ENCODE measurements around the gene KCND3. TPM values are rescaled to one million over a fixed set of nuclear protein-coding genes. Genes with fewer than 3 reads are reported as not detected.
A peak's percentile ranks its signal among the peaks of the same experiment; 100 is the strongest.

KCND3 gene
- total RNA-seq, 1 experiment from 2014 or later = not detected

DNA sequence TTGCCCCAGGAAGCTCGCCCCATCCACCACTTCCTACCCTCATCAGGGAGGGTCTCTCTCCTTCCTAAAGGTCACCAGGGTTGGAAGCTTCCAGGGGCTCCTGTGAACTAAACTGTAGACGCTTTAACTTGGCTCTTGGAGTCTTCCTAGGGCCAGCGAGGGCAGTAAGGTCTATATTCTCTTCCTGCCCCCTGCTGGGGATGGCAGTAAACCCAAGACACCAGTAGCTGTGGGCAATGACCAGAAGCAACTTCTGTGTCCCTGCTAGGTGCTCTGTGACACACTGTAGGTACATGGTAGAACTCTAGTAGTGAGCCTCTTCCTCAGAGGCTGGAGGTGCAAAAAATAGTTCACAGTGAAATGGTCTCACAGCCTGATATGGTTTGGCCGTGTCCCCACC is 30.0 kb downstream of the KCND3 start:
- no peak for DNase-seq (ENCODE audit: low read depth)

GRCh38 chr1:111958851-111959250 is 30.6 kb downstream of the KCND3 start:
- no peak for DNase-seq (ENCODE audit: low read depth)

DNA sequence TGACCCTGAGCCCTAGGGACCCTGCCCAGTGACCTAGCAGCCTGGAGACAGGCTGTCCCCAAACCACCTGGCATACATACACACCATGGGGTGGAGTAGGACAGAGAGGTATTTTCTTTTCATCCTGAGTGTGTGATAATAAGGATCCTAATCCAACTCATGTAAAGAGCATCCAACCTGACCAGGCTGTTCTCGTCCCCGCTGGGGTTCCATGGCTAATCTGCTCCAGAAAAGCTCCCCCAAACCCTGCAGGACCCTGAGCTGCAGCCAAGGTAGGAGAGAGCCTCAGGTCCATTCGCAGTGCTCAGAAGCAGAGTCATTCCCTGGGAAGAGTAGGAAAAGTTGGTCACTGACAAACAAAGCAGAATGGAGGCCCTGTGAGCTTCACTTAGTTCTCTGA is 31.4 kb downstream of the KCND3 start:
- DNase-seq (ENCODE audit: low read depth) = no peak

GRCh38 chr1:111956155-111956771 is 33.2 kb downstream of the KCND3 start:
- no peak for DNase-seq (ENCODE audit: low read depth)

- DNase-seq (ENCODE audit: low read depth) = no peak
Observed at GRCh38 chr1:111955755-111956154, 33.7 kb downstream of the KCND3 start.

- no peak for DNase-seq (ENCODE audit: low read depth)
Observed at GRCh38 chr1:111953797-111954196, 35.7 kb downstream of the KCND3 start.

DNA sequence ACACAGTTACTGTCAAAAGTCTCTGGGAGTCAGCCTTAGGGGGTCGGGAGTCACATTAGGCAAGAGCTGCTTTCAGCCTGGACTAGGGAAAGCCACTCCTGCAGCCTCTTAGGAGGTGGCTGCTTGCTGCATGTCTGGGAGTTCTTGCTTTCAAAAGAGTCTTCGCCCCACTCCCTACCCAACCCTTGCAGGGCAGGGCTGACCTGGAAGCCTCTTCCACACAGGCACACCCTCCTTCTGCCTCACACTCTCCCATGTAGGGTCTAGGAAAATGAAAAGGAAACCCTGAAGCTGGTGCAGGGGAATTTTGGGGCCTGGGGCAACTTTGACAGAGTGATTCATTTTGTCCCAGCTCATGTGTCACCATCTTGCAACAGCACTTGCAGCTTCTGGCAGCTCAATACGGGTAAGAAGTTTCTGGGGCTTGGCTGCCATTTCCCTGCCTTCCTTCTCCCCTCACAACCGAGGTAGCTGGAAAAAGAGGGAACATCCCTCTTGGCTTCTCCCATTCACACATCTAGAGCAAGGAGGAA is 37.3 kb downstream of the KCND3 start:
- no peak for DNase-seq (ENCODE audit: low read depth)

- peak; percentile 52 for DNase-seq (ENCODE audit: low read depth)
Observed at GRCh38 chr1:111948209-111949171, 41.0 kb downstream of the KCND3 start.

DNA sequence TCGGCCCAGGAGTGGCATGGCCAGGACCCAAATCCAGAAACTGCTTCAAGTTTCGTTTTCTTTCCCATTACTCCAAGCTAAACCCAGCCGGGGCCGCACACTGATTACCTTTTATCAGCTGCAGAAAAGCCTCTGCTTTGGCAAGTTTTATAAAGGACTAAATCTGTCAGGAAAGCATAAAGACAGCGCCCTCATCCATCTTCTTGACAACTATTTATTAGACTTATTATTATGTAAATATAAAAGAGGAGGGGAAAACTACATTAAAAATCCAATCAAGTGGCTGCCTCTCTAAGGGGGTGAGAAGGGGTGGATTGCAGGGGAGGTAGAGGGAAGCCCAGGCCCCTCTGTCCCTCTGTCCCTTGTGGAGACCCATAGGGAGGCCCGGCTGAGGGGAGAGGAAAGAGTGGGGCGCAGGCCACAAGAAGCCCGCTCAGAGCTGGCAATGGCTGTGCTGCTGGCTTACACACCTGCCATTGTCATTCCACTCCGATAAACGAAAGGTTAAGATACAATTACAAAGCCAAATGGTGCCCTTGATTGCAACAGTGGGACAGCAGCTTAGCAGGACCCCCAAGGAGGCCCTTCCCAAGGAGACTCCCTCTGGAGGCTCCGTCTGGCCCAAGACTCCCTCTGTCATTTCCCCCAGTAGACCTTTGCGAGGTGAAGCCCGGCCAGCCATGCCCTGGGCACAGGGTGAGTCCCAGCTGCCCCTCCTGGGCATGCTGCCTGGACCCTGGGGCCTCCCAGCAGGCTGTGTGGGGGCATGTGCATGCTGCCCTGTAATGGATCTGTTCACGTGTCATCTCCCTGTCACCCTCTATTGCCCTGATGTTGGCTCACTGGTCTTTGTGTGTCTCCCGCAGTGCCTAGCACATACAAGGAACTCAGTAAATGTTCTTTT is 45.4 kb downstream of the KCND3 start:
- DNase-seq (ENCODE audit: low read depth) = no peak

- no peak for DNase-seq (ENCODE audit: low read depth)
Observed at GRCh38 chr1:111943066-111943465, 46.4 kb downstream of the KCND3 start.

DNA sequence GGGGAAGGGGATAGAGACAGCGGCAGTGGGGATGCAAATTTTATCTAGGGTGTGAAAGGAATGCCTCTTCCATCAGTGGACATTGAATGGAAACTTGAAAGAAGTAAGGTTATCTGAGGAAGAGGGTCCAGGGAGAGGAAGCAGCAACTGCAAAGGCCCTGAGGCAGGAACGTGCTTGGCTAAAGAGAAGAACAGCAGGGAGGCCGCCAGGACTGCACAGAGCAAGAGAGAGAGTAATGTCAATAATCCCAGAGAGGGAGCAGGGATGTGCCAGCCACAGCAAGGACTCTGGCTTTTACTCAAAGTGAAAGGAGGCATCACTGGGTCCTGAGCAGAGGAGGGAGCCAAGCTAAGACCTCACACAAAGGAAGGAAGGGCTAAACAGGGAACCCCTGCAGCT is 50.9 kb downstream of the KCND3 start:
- no peak for DNase-seq (ENCODE audit: low read depth)

DNA sequence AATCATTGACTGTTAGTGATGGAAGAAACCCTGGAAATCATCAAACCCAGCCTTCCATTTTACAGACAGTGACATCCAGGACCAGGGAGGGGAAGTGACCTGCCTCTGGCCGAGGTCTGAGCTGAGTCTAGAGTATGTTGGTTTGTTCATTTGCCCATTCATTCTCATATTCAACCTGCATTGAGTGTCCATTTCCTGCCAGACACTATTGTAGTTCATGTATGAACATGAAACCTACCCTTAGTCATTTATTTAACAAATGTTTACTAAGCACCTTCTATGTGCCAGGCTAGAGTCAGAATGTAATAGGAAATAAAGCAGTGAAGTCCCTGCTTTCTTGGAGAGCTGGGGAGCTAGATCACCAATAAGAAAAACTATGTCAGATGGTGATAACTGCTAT is 51.3 kb downstream of the KCND3 start:
- DNase-seq (ENCODE audit: low read depth) = no peak

GRCh38 chr1:111937147-111937725 is 52.2 kb downstream of the KCND3 start:
- DNase-seq (ENCODE audit: low read depth) = no peak

- no peak for DNase-seq (ENCODE audit: low read depth)
Observed at GRCh38 chr1:111934106-111934852, 55.2 kb downstream of the KCND3 start.

GRCh38 chr1:111930356-111930755 is 59.1 kb downstream of the KCND3 start:
- no peak for DNase-seq (ENCODE audit: low read depth)

GRCh38 chr1:111928531-111928930 is 60.9 kb downstream of the KCND3 start:
- DNase-seq (ENCODE audit: low read depth) = no peak

- DNase-seq (ENCODE audit: low read depth) = no peak
Observed at GRCh38 chr1:111927652-111928051, 61.8 kb downstream of the KCND3 start.

DNA sequence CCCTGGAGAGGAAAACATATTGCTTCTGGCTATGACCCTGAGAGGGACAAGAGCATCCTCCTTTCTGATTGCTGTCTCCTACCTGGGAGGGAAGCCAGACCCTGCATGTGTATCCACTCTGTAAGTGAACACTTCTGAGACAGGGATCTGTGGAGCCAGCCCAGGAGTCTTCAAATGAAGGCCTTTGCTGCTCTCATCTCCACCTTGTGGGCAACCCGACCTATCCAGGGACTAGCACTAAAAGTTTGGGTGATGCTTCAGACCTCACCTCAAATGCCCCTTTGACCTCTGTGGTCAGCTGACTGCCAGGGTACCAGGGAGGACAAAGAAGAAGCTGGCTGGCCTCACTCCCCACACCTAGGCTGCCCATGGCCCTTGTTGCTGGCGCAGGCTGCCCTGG is 64.7 kb downstream of the KCND3 start:
- no peak for DNase-seq (ENCODE audit: low read depth)

- no peak for DNase-seq (ENCODE audit: low read depth)
Observed at GRCh38 chr1:111923766-111924165, 65.7 kb downstream of the KCND3 start.

DNA sequence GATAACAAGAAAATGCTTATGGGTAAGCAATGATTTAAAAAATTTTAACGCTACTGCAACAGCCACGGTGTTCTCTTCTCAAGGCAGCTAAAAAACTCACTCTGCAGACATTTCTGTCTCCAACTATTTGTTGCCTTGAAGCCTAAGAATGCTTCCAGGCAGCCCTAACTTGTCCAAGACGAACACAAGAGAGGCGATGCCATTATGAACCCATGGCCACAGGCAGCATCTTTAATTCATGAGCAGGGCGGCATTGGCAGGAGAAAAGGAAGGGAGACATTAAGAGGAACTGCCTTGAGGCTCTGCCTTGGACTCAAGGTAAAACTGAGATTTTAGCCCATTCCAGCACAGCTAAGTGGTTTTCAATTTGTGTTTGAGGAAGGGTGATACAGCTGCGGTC is 67.5 kb downstream of the KCND3 start:
- DNase-seq (ENCODE audit: low read depth) = no peak
